ENCODE measurements around the gene GPRC5C.
"Not testable (repeated sequence)": the region's sequence is repeated elsewhere in the genome, so short reads cannot be mapped to it uniquely, and the experiment has no call there.

Gene GPRC5C

DNA sequence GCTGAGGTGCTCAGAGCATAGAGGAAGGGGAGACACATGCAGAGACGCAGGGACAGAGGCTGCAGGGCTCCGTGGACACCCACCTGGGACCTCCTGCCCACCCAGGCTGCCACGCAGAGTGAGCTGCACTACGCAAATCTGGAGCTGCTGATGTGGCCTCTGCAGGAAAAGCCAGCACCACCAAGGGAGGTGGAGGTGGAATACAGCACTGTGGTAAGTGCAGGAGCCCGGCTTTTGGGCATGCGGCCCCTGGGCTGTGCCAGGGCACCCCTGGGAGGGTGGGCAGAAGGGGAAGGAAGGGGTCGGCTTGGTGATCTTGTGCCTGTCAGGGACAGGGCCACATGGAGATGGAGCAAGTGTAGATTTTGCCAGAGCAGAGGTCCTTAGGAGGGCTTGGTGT, 49.7 kb downstream of the GPRC5C start:
- Histone ChIP-seq H2BK120ac (ENCODE audit: low read depth, low read length) (no peak overlapping the region), H3K18ac (ENCODE audit: low read length) (no peak overlapping the region), H3K36me3 (ENCODE audit: control insufficient read depth, insufficient read depth, low read length) (no peaks in the 10 kb centered on the region), H2BK5ac (ENCODE audit: low read length) (no peak overlapping the region), H3K79me2 (ENCODE audit: control insufficient read depth, insufficient read depth, low read length) (no peaks in the 10 kb centered on the region), H3K4me3 (ENCODE audit: low read length) (no peak overlapping the region), H3K4me2 (ENCODE audit: low read length) (no peak overlapping the region), H3K4me1 (ENCODE audit: control insufficient read depth, low read depth, low read length) (no peaks in the 10 kb centered on the region), H3K27ac (ENCODE audit: low read depth, low read length) (no peak overlapping the region), H3K4ac (ENCODE audit: low read depth, low read length) (no peak overlapping the region), H3K23ac (ENCODE audit: low read length) (no peak overlapping the region), H4K5ac (ENCODE audit: low read length) (no peak overlapping the region), H3K79me1 (ENCODE audit: low read length) (no peaks in the 10 kb centered on the region), H2AK5ac (ENCODE audit: low read length) (no peak overlapping the region), H3K27me3 (ENCODE audit: insufficient read depth, low read length, poor library complexity) (no peaks in the 10 kb centered on the region), H2BK15ac (replicated peaks; ENCODE audit: low read depth) (no peak overlapping the region), H3K9ac (ENCODE audit: low read length) (no peak overlapping the region), H4K8ac (ENCODE audit: low read depth, low read length) (no peak overlapping the region), H3K56ac (ENCODE audit: low read length) (no peak overlapping the region)
- DNase-seq, result no peak
- no CpG with 5 or more reads among the region's 7 CpGs for WGBS (ENCODE audit: extremely low coverage, insufficient coverage, low lambda C conversion rate)

DNA sequence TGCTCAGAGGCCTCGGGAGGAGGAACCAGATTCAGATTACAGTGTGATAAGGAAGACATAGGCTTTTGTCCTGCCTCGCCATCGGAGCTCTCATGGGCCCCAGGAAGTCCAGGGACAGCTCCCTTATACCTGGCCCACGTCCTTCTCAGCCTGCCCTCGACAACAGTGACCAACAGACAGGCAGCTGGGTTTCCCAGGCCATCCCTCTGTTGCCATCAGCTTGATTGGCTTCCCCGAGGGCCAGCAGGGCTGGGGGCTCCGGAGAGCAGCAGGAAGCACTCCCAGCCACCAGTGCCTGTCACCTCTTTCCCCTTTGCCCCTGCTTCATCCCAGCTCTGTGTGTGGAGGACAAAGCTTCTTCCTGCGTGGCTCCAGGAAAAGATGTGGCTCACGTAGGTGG, 52.2 kb downstream of the GPRC5C start:
- Histone ChIP-seq H2BK5ac (ENCODE audit: low read length) (no peak overlapping the region), H2AK5ac (ENCODE audit: low read length) (no peak overlapping the region), H3K56ac (ENCODE audit: low read length) (no peak overlapping the region), H4K5ac (ENCODE audit: low read length) (no peak overlapping the region), H3K4me3 (ENCODE audit: low read length) (no peak overlapping the region), H2BK120ac (ENCODE audit: low read depth, low read length) (no peak overlapping the region), H3K79me1 (ENCODE audit: low read length) (no peaks in the 10 kb centered on the region), H3K4me1 (ENCODE audit: control insufficient read depth, low read depth, low read length) (no peaks in the 10 kb centered on the region), H3K18ac (ENCODE audit: low read length) (no peak overlapping the region), H3K4ac (ENCODE audit: low read depth, low read length) (no peak overlapping the region), H3K36me3 (ENCODE audit: control insufficient read depth, insufficient read depth, low read length) (no peaks in the 10 kb centered on the region), H3K4me2 (ENCODE audit: low read length) (no peak overlapping the region), H4K8ac (ENCODE audit: low read depth, low read length) (no peak overlapping the region), H3K27me3 (ENCODE audit: insufficient read depth, low read length, poor library complexity) (no peaks in the 10 kb centered on the region), H3K9ac (ENCODE audit: low read length) (no peak overlapping the region), H3K27ac (ENCODE audit: low read depth, low read length) (no peak overlapping the region), H3K79me2 (ENCODE audit: control insufficient read depth, insufficient read depth, low read length) (no peaks in the 10 kb centered on the region), H3K23ac (ENCODE audit: low read length) (no peak overlapping the region), H2BK15ac (replicated peaks; ENCODE audit: low read depth) (no peak overlapping the region)
- no CpG with 5 or more reads among the region's 9 CpGs for WGBS (ENCODE audit: extremely low coverage, insufficient coverage, low lambda C conversion rate)
- DNase-seq, result no peak

DNA sequence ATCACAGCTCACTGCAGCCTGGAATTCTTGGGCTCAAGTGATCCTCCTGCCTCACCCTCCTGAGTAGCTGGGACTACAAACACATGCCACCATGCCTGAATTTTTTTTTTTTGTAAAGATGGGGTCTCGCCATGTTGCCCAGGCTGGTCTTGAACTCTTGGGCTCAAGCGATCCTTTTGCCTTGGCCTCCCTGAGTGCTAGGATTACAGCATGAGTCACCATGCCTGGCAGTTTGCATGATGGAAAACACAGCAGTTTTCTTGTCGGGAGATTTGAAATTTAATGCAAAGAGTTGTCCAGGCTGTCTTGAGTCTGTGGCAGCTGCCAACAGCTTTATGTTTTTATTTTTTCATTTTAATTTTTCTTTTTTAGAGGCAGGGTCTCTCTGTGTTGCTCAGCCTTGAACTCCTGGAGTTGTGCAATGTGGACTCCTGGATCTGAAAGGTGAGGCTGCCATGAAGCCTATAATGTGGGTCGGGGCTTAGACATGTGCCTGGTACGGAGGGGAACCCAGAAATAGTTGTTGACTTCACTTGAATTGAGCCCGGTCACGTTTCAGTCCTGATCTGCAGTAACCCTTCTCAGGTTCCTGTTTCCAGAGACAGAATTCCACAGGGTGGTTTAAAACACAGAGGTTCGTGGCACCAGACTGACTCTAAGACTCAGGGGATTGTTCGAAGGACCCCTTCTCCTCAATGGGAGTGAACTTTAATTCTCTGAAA, 53.3 kb downstream of the GPRC5C start:
- Histone ChIP-seq H3K79me2 (ENCODE audit: control insufficient read depth, insufficient read depth, low read length) (no peaks in the 10 kb centered on the region), H3K23ac (ENCODE audit: low read length) (no peak overlapping the region), H3K27me3 (ENCODE audit: insufficient read depth, low read length, poor library complexity) (no peaks in the 10 kb centered on the region), H3K79me1 (ENCODE audit: low read length) (no peaks in the 10 kb centered on the region), H3K36me3 (ENCODE audit: control insufficient read depth, insufficient read depth, low read length) (no peaks in the 10 kb centered on the region), H3K4me2 (ENCODE audit: low read length) (no peak overlapping the region), H3K4me1 (ENCODE audit: control insufficient read depth, low read depth, low read length) (no peaks in the 10 kb centered on the region), H3K9ac (ENCODE audit: low read length) (no peak overlapping the region), H3K4ac (ENCODE audit: low read depth, low read length) (no peak overlapping the region), H4K5ac (ENCODE audit: low read length) (no peak overlapping the region), H2BK5ac (ENCODE audit: low read length) (no peak overlapping the region), H2BK120ac (ENCODE audit: low read depth, low read length) (no peak overlapping the region), H3K27ac (ENCODE audit: low read depth, low read length) (no peak overlapping the region), H3K56ac (ENCODE audit: low read length) (no peak overlapping the region), H2AK5ac (ENCODE audit: low read length) (no peak overlapping the region), H3K18ac (ENCODE audit: low read length) (no peak overlapping the region), H4K8ac (ENCODE audit: low read depth, low read length) (no peak overlapping the region), H3K4me3 (ENCODE audit: low read length) (no peak overlapping the region), H2BK15ac (replicated peaks; ENCODE audit: low read depth) (no peak overlapping the region)
- DNase-seq, result no peak
- WGBS (ENCODE audit: extremely low coverage, insufficient coverage, low lambda C conversion rate), result no CpG with 5 or more reads among the region's 9 CpGs

DNA sequence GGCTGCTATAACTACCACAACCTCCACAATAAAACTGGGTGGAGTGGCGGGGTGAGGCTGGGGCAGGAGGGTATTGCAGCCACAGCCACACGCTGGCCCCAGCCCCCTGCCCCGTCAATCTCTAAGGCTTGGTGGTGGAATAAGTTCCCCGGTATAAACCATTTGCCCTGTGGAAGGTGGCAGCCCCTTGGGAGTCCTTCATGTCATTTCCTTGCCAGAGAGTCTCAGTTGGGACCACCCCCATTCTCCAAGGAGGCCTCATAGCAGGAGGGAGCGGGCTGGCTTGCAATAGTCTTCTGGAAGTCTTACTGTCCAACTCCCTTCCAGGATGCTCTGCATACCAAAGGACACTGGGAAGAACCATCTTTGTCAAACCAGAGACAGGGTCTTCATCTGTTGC, 54.0 kb downstream of the GPRC5C start:
- H2BK5ac ChIP-seq (ENCODE audit: low read length), result no peak overlapping the region
- no peak overlapping the region for H3K27ac ChIP-seq (ENCODE audit: low read depth, low read length)
- no peak overlapping the region for H3K23ac ChIP-seq (ENCODE audit: low read length)
- no CpG with 5 or more reads among the region's 5 CpGs for WGBS (ENCODE audit: extremely low coverage, insufficient coverage, low lambda C conversion rate)
- H3K9ac ChIP-seq (ENCODE audit: low read length), result no peak overlapping the region
- H3K4ac ChIP-seq (ENCODE audit: low read depth, low read length), result no peak overlapping the region
- H3K56ac ChIP-seq (ENCODE audit: low read length), result no peak overlapping the region
- no peak overlapping the region for H4K5ac ChIP-seq (ENCODE audit: low read length)
- no peaks in the 10 kb centered on the region for H3K36me3 ChIP-seq (ENCODE audit: control insufficient read depth, insufficient read depth, low read length)
- H3K18ac ChIP-seq (ENCODE audit: low read length), result no peak overlapping the region
- no peaks in the 10 kb centered on the region for H3K79me1 ChIP-seq (ENCODE audit: low read length)
- H2BK120ac ChIP-seq (ENCODE audit: low read depth, low read length), result no peak overlapping the region
- no peaks in the 10 kb centered on the region for H3K79me2 ChIP-seq (ENCODE audit: control insufficient read depth, insufficient read depth, low read length)
- no peak overlapping the region for H3K4me3 ChIP-seq (ENCODE audit: low read length)
- no peak overlapping the region for H3K4me2 ChIP-seq (ENCODE audit: low read length)
- no peaks in the 10 kb centered on the region for H3K4me1 ChIP-seq (ENCODE audit: control insufficient read depth, low read depth, low read length)
- no peak for DNase-seq
- H4K8ac ChIP-seq (ENCODE audit: low read depth, low read length), result no peak overlapping the region
- H2BK15ac ChIP-seq (replicated peaks; ENCODE audit: low read depth), result no peak overlapping the region
- no peak overlapping the region for H2AK5ac ChIP-seq (ENCODE audit: low read length)
- no peaks in the 10 kb centered on the region for H3K27me3 ChIP-seq (ENCODE audit: insufficient read depth, low read length, poor library complexity)

DNA sequence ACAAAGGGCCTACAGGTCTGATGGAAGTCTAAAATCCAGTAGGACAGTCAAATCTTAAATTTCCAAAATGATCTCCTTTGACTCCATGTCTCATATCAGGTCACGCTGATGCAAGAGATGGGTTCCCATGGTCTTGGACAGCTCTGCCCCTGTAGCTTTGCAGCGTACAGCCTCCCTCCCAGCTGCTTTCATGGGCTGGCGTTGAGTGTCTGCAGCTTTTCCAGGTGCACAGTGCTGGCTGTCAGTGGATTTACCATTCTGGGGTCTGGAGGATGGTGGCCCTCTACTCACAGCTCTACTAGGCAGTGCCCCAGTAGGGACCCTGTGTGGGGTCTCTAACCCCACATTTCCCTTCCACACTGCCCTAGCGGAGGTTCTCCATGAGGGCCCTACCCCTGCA, 56.4 kb downstream of the GPRC5C start:
- H3K79me1 ChIP-seq (ENCODE audit: low read length); H3K56ac ChIP-seq (ENCODE audit: low read length); H2BK120ac ChIP-seq (ENCODE audit: low read depth, low read length); H3K18ac ChIP-seq (ENCODE audit: low read length); H4K8ac ChIP-seq (ENCODE audit: low read depth, low read length); DNase-seq; H3K9ac ChIP-seq (ENCODE audit: low read length); H4K5ac ChIP-seq (ENCODE audit: low read length); H3K4ac ChIP-seq (ENCODE audit: low read depth, low read length); H3K79me2 ChIP-seq (ENCODE audit: control insufficient read depth, insufficient read depth, low read length); H2BK5ac ChIP-seq (ENCODE audit: low read length); H3K36me3 ChIP-seq (ENCODE audit: control insufficient read depth, insufficient read depth, low read length); H3K27ac ChIP-seq (ENCODE audit: low read depth, low read length); H3K23ac ChIP-seq (ENCODE audit: low read length); H3K4me3 ChIP-seq (ENCODE audit: low read length); H3K4me1 ChIP-seq (ENCODE audit: control insufficient read depth, low read depth, low read length); H2AK5ac ChIP-seq (ENCODE audit: low read length); H3K27me3 ChIP-seq (ENCODE audit: insufficient read depth, low read length, poor library complexity); H2BK15ac ChIP-seq (replicated peaks; ENCODE audit: low read depth); H3K4me2 ChIP-seq (ENCODE audit: low read length): not testable (repeated sequence)
- WGBS (ENCODE audit: extremely low coverage, insufficient coverage, low lambda C conversion rate), result no CpG with 5 or more reads among the region's 4 CpGs

DNA sequence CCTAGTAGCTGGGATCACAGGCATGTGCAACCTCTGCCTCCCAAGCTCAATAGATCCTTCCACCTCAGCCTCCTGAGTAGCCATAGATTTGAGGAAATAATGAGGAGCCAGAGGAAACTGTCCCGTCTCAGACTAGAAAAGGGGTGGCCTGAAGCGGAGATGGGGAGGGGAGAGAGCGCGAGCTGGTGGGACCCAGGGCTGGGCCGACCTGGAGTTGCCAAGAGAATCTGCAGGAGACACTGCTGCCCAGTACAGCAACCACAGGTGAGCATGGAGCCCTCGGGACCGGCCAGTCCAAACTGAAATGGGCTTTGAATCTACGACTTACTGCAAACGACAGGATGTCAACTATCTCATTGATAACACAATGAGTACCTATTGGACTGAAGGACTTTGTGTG, 58.8 kb downstream of the GPRC5C start:
- Histone ChIP-seq H2AK5ac (ENCODE audit: low read length) (no peak overlapping the region), H3K23ac (ENCODE audit: low read length) (no peak overlapping the region), H2BK5ac (ENCODE audit: low read length) (no peak overlapping the region), H3K56ac (ENCODE audit: low read length) (no peak overlapping the region), H4K5ac (ENCODE audit: low read length) (no peak overlapping the region), H2BK120ac (ENCODE audit: low read depth, low read length) (no peak overlapping the region), H3K27me3 (ENCODE audit: insufficient read depth, low read length, poor library complexity) (no peaks in the 10 kb centered on the region), H3K4me2 (ENCODE audit: low read length) (no peak overlapping the region), H3K79me1 (ENCODE audit: low read length) (no peaks in the 10 kb centered on the region), H3K79me2 (ENCODE audit: control insufficient read depth, insufficient read depth, low read length) (no peaks in the 10 kb centered on the region), H3K4me1 (ENCODE audit: control insufficient read depth, low read depth, low read length) (no peaks in the 10 kb centered on the region), H3K9ac (ENCODE audit: low read length) (no peak overlapping the region), H3K36me3 (ENCODE audit: control insufficient read depth, insufficient read depth, low read length) (no peaks in the 10 kb centered on the region), H2BK15ac (replicated peaks; ENCODE audit: low read depth) (no peak overlapping the region), H3K18ac (ENCODE audit: low read length) (no peak overlapping the region), H4K8ac (ENCODE audit: low read depth, low read length) (no peak overlapping the region), H3K27ac (ENCODE audit: low read depth, low read length) (no peak overlapping the region), H3K4me3 (ENCODE audit: low read length) (no peak overlapping the region), H3K4ac (ENCODE audit: low read depth, low read length) (no peak overlapping the region)
- no CpG with 5 or more reads among the region's 9 CpGs for WGBS (ENCODE audit: extremely low coverage, insufficient coverage, low lambda C conversion rate)
- no peak for DNase-seq
